ENCODE measurements around the gene CUTA. TPM values are rescaled to one million over a fixed set of nuclear protein-coding genes. Genes with fewer than 3 reads are reported as not detected.

CUTA gene
- total RNA-seq, 1 donor from 2014 or later: 278 TPM

DNA sequence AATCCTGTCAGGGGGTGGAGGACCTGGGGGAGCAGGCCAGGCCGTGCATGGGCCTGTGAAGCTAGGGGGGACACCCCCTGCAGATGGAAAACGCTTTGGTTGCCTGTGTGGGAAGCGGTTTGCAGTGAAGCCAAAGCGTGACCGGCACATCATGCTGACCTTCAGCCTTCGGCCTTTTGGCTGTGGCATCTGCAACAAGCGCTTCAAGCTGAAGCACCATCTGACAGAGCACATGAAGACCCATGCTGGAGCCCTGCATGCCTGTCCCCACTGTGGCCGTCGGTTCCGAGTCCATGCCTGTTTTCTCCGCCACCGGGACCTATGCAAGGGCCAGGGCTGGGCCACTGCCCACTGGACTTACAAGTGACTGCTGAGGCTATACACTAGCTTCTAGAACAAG, 38.2 kb upstream of the CUTA start:
- Mint-ChIP-seq H3K4me3 (peak overlapping the region; percentile 62), H3K4me1 (ENCODE audit: unreplicated experiment) (peaks cover 18% of the 10 kb centered on the region), H3K27ac (no peak overlapping the region), H3K36me3 (peaks cover 12% of the 10 kb centered on the region), H3K9me3 (no peaks in the 10 kb centered on the region), H3K27me3 (no peaks in the 10 kb centered on the region)
- TF ChIP-seq, protein P1, sequence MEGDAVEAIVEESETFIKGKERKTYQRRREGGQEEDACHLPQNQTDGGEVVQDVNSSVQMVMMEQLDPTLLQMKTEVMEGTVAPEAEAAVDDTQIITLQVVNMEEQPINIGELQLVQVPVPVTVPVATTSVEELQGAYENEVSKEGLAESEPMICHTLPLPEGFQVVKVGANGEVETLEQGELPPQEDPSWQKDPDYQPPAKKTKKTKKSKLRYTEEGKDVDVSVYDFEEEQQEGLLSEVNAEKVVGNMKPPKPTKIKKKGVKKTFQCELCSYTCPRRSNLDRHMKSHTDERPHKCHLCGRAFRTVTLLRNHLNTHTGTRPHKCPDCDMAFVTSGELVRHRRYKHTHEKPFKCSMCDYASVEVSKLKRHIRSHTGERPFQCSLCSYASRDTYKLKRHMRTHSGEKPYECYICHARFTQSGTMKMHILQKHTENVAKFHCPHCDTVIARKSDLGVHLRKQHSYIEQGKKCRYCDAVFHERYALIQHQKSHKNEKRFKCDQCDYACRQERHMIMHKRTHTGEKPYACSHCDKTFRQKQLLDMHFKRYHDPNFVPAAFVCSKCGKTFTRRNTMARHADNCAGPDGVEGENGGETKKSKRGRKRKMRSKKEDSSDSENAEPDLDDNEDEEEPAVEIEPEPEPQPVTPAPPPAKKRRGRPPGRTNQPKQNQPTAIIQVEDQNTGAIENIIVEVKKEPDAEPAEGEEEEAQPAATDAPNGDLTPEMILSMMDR (conservative IDR thresholded peaks at IDR 0.05): no peak
- DNase-seq (ENCODE audit: extremely low spot score, unreplicated experiment): no peak

DNA sequence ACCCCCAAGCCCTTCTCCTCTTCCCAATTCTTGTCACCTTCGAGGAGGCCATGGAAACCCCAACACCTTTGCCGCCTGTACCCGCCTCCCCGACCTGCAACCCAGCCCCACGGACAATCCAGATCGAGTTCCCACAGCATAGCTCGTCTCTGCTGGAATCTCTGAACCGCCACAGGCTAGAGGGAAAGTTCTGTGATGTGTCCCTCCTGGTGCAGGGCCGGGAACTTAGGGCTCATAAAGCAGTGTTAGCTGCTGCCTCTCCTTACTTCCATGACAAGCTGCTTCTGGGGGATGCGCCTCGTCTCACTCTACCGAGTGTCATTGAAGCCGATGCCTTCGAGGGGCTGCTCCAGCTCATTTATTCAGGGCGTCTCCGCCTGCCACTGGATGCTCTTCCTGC, 37.1 kb upstream of the CUTA start:
- Mint-ChIP-seq H3K9me3 (no peaks in the 10 kb centered on the region), H3K27me3 (no peaks in the 10 kb centered on the region), H3K36me3 (peaks cover 12% of the 10 kb centered on the region), H3K4me1 (ENCODE audit: unreplicated experiment) (peaks cover 25% of the 10 kb centered on the region), H3K4me3 (peak overlapping the region; percentile 90), H3K27ac (peak overlapping the region; percentile 74)
- DNase-seq (ENCODE audit: extremely low spot score, unreplicated experiment): peak; percentile 44
- TF ChIP-seq, protein P1 (conservative IDR thresholded peaks at IDR 0.05): no peak

DNA sequence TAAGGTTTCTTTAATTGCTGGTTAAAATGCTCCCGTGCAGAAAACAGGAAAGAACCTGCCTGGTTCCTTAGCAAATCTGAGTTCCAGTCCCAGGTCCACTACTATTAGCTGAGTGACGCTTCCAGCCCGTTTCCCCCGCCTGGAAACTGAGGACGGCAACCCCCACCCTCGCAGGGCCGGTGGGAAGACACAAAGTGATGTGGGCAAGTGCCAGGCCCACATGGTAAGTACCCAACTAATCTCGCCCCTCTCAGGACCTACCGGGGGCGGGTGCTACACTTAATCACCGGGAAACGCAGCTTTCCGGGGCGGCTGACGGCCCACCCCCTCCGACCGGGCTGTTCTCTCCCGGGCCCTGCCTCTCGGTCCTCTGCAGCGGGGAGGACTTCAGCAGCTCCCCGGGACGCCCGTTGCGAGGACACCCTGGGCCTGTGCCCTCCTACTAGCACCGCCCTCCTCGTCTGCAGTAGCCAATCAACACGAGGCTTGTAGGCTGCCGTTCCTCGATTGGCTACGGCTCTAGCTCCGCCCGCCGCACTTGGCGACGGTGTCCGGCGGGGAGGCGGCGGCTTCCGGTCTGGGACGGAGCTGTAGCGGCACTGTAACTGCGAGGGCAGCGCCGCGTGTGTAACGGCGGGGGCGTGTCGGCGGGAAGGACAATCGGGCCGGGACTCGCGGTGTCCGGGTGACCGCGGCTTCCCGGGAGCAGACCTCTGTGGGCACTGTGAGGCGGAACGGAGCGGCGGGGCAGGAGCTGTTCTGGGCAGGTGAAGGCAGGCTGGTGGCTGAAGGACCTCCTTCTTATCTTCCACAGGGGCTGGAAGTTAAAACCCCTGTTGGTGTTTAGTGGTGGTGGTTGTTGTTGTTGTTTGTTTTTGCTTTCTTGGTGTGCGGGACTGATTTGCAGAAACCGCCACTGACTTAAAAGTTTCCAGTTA, 36.4 kb upstream of the CUTA start, which contains the start of gene ZBTB9:
Gene ZBTB9, plus strand, starts transcription at position 568 of the 938 bp plus-strand sequence. CDS start 525 bp downstream, outside the sequence.
- TF ChIP-seq, protein P1 (conservative IDR thresholded peaks at IDR 0.05): no peak
- Mint-ChIP-seq H3K36me3 (peaks cover 12% of the 10 kb centered on the region), H3K4me3 (peak within 1 kb of the TSS; percentile 90), H3K9me3 (no peaks in the 10 kb centered on the region), H3K4me1 (ENCODE audit: unreplicated experiment) (peaks cover 25% of the 10 kb centered on the region), H3K27ac (peak within 1 kb of the TSS; percentile 74), H3K27me3 (no peaks in the 10 kb centered on the region)
- DNase-seq (ENCODE audit: extremely low spot score, unreplicated experiment): peak; percentile 92

DNA sequence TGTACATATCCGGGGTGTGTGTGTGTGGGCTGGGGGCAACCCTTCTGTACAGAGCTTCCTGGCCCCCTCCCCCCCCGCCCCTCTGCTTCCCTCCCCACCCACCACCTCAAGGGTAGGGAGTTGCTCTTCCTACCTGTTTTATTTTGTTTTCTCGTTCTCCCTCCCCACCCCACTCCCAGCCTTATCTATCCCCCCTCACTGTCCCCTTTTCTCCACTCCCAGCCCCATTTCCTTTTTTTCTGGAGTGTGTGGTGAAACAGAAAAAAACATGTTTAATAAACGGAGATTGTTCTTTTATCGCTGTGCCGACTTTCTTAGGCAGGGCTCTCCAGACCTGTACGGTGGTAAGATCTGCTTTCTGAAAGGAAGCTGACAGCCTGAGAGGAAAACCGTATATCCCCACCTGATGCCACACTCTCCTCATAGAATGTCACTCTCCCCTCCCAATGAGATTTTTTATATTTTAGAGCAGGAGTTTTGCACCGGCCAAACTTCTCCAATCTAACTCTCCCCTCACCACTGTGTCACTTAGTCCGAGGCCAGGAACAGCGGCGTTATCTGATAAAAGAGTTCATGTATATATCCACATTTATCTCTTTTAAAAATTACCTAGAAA, 35.6 kb upstream of the CUTA start:
- Mint-ChIP-seq H3K9me3 (no peaks in the 10 kb centered on the region), H3K36me3 (peaks cover 18% of the 10 kb centered on the region), H3K27me3 (no peaks in the 10 kb centered on the region), H3K4me1 (ENCODE audit: unreplicated experiment) (peaks cover 25% of the 10 kb centered on the region), H3K4me3 (peak overlapping the region; percentile 90), H3K27ac (peak overlapping the region; percentile 74)
- TF ChIP-seq, protein P1 (conservative IDR thresholded peaks at IDR 0.05): no peak
- no peak for DNase-seq (ENCODE audit: extremely low spot score, unreplicated experiment)

DNA sequence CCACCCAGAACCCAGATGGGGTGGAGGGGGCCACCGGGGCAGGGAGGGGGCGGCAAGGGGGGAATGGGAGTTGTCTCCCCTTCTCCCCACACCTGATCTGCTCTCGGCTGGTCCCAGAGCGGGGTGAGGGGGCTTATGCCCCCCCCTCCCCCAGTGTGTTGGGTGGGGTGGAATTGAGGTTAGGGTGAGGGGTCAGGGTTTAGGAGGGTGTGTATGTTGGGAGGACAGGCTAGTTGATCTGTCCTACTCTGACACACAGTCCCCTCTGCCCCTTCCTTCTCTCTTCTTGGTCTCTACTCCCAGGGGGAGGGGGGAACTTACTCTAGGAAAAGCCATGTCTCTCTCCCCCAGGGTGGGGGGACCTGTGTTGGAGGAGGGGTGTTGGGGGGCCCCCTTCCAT, 34.6 kb upstream of the CUTA start:
- Mint-ChIP-seq H3K4me1 (ENCODE audit: unreplicated experiment) (peaks cover 25% of the 10 kb centered on the region), H3K4me3 (no peak overlapping the region), H3K27ac (no peak overlapping the region), H3K9me3 (no peaks in the 10 kb centered on the region), H3K36me3 (peaks cover 22% of the 10 kb centered on the region), H3K27me3 (no peaks in the 10 kb centered on the region)
- no peak for DNase-seq (ENCODE audit: extremely low spot score, unreplicated experiment)
- TF ChIP-seq, protein P1 (conservative IDR thresholded peaks at IDR 0.05): no peak
